Subcutaneous abdominal adipose tissue (tissue), 5 donors: ENCODE measurements around the gene EFS.
"Not testable (repeated sequence)": the region's sequence is repeated elsewhere in the genome, so short reads cannot be mapped to it uniquely, and the experiment has no call there.

Source experiments
- H3K27ac ChIP-seq: one replicate; pipeline ENCODE4 v1.7.0; 2013; ENCODE audit warnings: low read depth, mild to moderate bottlenecking, inconsistent platforms, low read length, moderate library complexity
- H3K27me3 ChIP-seq, 5 donors: one replicate each; pipeline ENCODE4 v1.7.0; 2013; ENCODE audit warnings: low read length in 5 of 5, inconsistent platforms in 1 of 5; ENCODE audit not compliant: control insufficient read depth in 5 of 5, insufficient read depth in 4 of 5
- H3K36me3 ChIP-seq, 5 donors: one replicate each; pipeline ENCODE4 v1.7.0; 2013; ENCODE audit warnings: low read length in 5 of 5; ENCODE audit not compliant: control insufficient read depth in 5 of 5, insufficient read depth in 5 of 5
- H3K4me1 ChIP-seq, 5 donors: one replicate each; pipeline ENCODE4 v1.7.0; 2013; ENCODE audit warnings: low read length in 5 of 5, mild to moderate bottlenecking in 3 of 5, moderate library complexity in 1 of 5; ENCODE audit not compliant: control insufficient read depth in 5 of 5, insufficient read depth in 5 of 5
- H3K4me3 ChIP-seq, 5 donors: one replicate each; pipeline ENCODE4 v1.7.0; 2013; ENCODE audit warnings: low read length in 5 of 5, low read depth in 1 of 5
- H3K9ac ChIP-seq, 5 donors: one replicate each; pipeline ENCODE4 v1.7.0; 2013; ENCODE audit warnings: low read length in 5 of 5, mild to moderate bottlenecking in 4 of 5, moderate library complexity in 3 of 5
- H3K9me3 ChIP-seq, 5 donors: one replicate each; pipeline ENCODE4 v1.7.0; 2013; ENCODE audit warnings: low read length in 5 of 5; ENCODE audit not compliant: control insufficient read depth in 5 of 5
- donor health status: healthy.
- donor health status: healthy.
- donor health status: healthy.
- donor health status: healthy.
- donor health status: healthy.

EFS gene

DNA sequence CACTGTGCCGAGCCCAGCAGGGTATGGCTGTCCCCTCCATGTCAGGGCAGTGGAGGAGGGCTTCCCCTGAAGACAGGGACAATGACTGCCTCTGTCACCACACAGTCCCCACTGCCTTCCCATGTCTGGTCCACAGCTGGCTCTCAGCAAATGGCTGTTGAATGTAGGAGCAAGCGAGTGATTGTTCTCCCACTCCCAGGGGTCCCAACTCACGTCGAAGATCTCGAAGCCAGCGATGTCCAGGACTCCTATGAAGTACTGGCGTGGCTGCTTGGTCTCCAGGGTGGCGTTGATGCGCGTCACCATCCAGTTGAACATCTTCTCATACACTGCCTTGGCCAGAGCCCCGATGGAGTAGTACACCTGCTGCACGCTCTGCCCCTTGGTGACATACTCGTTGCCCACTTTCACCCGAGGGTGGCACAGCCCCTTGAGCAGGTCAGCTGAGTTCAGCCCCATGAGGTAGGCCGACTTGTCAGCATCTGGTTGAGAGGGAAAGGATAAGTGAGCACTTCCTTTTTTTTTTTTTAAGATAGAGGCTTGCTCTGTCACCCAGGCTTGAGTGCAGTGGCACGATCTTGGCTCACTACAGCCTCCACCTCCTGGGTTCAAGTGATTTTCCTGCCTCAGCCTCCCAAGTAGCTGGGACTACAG lies 35.7 kb upstream of the EFS start:
- not testable (repeated sequence) for H3K4me1 ChIP-seq, H3K4me3 ChIP-seq, H3K36me3 ChIP-seq, H3K27ac ChIP-seq, H3K9me3 ChIP-seq, H3K9ac ChIP-seq
- peaks cover 2 to 21% (median 10%) of the 10 kb centered on the region in 5 donors for H3K27me3 ChIP-seq

DNA sequence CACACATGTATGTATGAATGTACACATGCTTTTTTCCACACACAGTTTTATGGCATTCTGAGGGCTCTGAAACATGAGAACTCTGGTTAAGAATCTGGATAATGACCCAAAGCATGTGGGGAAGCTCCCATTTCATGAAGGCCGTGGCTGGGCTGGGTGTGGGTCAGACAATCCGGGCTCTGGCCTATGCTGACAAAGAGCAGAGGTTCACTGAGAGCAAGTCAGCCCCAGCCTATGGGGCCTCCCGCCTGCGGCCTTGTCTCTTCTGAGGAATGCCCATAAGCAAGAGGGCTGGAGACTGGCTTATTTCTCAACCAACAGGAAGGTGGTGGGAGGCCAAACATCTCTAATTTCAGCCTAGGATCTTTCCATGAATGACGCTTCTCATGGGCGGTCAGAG lies 34.6 kb upstream of the EFS start:
- Histone ChIP-seq H3K9ac (no peak overlapping the region), H3K4me1 (no peaks in the 10 kb centered on the region), H3K27ac (no peak overlapping the region), H3K27me3 (peaks cover 2 to 13% (median 4%) of the 10 kb centered on the region in 5 donors), H3K4me3 (no peak overlapping the region), H3K9me3 (no peaks in the 10 kb centered on the region), H3K36me3 (no peaks in the 10 kb centered on the region)

DNA sequence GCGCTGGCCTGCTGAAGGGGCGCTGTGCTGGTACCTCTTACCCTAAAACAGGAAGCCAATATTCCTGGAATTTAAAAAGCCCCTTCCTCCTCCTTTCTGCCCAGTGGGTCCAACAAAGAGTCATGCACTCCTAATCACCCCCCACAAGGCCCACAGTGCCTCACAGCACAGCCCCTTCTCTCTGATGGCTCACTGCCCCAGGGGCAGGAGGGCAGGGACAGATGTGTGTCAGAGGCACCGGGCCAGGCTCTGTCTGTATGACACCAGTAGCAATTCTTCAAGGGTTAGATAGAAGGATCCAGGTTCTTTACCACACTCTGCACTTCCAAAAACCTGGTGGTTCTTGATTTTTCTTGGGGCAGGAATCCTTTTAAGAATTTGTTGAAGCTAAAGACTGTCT lies 34.2 kb upstream of the EFS start:
- Histone ChIP-seq H3K27ac (no peak overlapping the region), H3K36me3 (no peaks in the 10 kb centered on the region), H3K4me1 (no peaks in the 10 kb centered on the region), H3K27me3 (peaks cover 0 to 9% (median 4%) of the 10 kb centered on the region in 5 donors), H3K9ac (no peak overlapping the region), H3K4me3 (no peak overlapping the region), H3K9me3 (no peaks in the 10 kb centered on the region)

DNA sequence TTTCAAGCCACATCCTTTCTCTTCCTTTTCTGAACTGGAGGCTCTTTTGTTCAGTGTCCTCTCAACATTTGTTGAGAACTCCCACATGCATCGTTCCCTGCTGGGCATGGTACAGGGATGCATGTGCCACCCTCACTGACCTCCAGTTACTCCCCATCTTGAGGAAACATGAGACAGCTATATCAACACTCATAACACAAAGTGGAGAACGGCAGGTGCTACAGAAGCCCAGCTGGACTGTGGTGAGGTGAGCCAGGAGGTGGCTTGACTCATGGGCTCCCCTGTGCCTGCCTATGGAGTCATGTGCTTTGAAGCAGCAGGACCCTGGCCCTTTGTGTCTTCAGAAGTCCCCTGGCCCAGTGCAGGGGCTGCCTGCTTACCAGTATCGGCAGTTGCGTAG lies 33.4 kb upstream of the EFS start:
- no peaks in the 10 kb centered on the region for H3K36me3 ChIP-seq
- H3K4me1 ChIP-seq, result no peaks in the 10 kb centered on the region
- H3K9ac ChIP-seq, result no peak overlapping the region
- H3K27me3 ChIP-seq, result peaks cover 0 to 9% (median 4%) of the 10 kb centered on the region in 5 donors
- no peak overlapping the region for H3K27ac ChIP-seq
- no peaks in the 10 kb centered on the region for H3K9me3 ChIP-seq
- H3K4me3 ChIP-seq, result no peak overlapping the region

DNA sequence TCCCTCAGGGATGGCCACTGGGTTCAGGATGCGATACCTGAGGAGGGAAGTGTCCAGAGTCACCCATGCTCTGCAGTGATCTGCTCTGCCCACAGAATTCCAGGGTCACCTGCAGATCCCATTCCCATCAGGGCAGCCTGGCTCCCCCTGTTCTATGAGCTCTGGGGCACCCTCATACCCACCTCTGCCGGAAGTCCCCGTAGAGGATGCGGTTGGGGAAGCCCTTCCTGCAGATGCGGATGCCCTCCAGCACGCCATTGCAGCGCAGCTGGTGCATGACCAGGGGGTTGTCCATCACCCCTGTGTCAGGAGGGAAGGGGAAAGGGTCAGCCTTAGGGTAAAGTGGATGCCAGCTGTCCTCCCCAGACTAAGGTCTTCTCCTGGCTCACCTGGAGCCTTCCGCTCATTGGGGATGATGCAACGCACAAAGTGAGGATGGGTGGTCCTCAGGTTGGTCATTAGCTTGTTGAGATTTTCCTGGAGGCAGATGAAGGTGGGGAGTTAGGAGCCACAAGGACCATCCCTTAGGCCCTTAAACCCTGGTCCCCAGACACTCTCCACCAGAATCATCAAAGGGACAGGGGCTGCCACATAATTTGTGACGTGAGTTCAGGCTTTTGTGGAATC lies 31.9 kb upstream of the EFS start:
- Histone ChIP-seq H3K36me3 (no peaks in the 10 kb centered on the region), H3K9ac (no peak overlapping the region)

DNA sequence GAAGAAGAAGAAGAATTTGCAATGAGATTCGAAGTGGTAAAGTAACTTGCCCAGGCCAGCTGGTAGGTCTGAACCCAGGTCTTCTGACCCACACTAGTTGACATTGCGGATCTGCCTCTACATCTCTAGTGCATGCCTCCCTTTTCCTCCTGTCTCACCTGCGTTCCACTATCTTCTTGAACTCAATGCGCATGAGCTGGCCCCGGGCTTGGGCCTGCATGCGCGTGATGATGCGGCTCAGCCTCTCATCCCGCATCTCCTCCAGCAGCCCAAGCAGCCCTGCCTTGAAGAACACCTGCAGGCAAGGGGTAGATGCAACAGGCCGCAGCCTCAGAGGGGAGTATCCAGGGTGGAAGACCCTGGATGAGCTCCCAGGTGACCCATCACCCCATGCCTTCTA lies 31.2 kb upstream of the EFS start:
- H3K4me1 ChIP-seq, result no peaks in the 10 kb centered on the region
- H3K4me3 ChIP-seq, result no peak overlapping the region
- peaks cover 0 to 4% (median 0%) of the 10 kb centered on the region in 5 donors for H3K27me3 ChIP-seq
- H3K9me3 ChIP-seq, result no peaks in the 10 kb centered on the region
- H3K27ac ChIP-seq, result no peak overlapping the region
- H3K9ac ChIP-seq, result no peak overlapping the region
- H3K36me3 ChIP-seq, result no peaks in the 10 kb centered on the region

More for the DNA sequence above, 31.9 kb upstream of the EFS start:
- no peak overlapping the region for H3K4me3 ChIP-seq
- H3K27me3 ChIP-seq, result peaks cover 0 to 4% (median 1%) of the 10 kb centered on the region in 5 donors
- no peaks in the 10 kb centered on the region for H3K4me1 ChIP-seq
- H3K9me3 ChIP-seq, result no peaks in the 10 kb centered on the region
- no peak overlapping the region for H3K27ac ChIP-seq

DNA sequence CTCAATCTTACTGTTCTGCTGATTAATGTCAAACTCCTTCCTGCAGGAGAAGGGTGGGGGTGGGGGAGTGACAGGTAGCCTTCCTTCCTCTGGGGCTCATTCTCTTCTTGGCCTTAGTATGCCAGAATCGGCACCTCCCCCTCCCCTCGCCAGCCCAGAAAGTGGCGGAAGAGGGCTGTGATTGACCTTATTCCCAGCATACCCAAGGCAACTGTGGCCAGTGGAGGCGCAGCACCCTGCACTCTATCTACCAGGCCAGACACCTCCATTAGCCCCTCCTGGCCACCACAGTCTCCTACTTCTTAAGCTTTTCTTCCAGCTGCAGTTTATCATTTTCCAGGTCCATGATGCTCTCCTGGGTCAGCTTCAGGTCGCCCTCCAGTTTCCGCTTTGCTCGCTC lies 27.6 kb upstream of the EFS start:
- H3K36me3 ChIP-seq, result no peaks in the 10 kb centered on the region
- no peaks in the 10 kb centered on the region for H3K9me3 ChIP-seq
- H3K27me3 ChIP-seq, result peaks cover 0 to 13% (median 5%) of the 10 kb centered on the region in 5 donors
- no peak overlapping the region for H3K9ac ChIP-seq
- no peaks in the 10 kb centered on the region for H3K4me1 ChIP-seq
- no peak overlapping the region for H3K27ac ChIP-seq
- H3K4me3 ChIP-seq, result no peak overlapping the region

DNA sequence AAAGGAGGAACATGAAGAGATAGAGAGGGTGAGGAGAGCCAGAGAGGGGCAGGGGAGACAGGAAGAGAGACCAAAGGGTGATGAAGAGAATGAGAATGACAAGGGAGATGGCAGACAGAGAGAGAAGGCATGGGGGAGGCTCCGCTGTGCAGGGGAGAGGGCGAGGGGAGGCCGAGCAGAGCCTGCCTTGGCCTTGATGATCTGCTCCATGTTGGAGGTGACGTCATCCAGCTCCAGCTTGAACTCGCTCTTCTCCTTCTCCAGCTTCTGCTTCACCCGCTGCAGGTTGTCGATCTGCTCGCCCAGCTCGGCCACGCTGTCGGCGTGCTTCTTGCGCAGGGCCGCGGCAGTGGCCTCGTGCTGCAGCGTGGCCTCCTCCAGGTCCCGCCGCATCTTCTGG lies 24.9 kb upstream of the EFS start:
- H3K27ac ChIP-seq, H3K36me3 ChIP-seq, H3K4me1 ChIP-seq, H3K4me3 ChIP-seq, H3K9ac ChIP-seq, H3K9me3 ChIP-seq: not testable (repeated sequence)
- H3K27me3 ChIP-seq, result peaks cover 0 to 13% (median 5%) of the 10 kb centered on the region in 5 donors

DNA sequence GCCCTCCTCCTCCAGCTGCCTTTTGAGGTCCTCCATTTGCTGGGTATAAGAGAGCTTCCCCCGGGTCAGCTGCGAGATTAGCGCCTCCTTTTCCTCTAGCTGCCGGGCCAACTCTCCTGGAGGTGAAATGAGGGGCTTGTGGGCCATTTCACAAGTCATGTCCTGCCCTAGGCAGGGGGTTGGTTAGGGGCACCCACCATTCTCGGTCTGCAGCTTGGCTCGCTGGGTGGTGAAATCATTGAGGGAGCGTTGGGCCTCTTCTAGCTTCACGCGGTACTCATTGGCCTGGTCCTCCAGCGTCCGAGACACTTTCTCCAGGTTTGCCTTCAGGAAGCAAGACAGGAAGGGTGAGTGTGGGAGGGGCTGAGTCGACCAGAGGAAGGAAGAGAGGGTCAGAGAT lies 24.4 kb upstream of the EFS start:
- Histone ChIP-seq H3K27me3 (peaks cover 0 to 13% (median 5%) of the 10 kb centered on the region in 5 donors), H3K4me3 (no peak overlapping the region), H3K9me3 (no peaks in the 10 kb centered on the region), H3K27ac (no peak overlapping the region), H3K4me1 (no peaks in the 10 kb centered on the region), H3K9ac (no peak overlapping the region), H3K36me3 (no peaks in the 10 kb centered on the region)

DNA sequence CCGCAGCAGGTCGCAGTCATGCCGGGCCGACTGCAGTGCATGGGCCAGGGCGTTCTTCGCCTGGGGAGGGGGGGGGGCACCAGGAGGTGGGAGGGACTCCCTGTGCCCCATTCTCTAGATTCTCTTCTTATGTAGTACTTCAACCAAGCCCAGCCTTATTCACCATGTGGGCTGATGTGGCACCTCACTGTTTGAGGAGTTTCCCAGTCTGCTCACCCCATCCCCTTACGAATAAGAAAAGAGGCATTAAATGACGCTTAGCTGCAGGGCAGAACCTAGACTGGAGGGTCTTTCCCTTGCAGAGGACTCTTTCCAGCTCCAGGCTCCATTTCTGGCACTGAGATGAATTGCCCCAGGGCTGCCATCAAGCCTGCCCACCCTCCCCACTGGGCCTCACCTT lies 24.0 kb upstream of the EFS start:
- no peak overlapping the region for H3K27ac ChIP-seq
- H3K9ac ChIP-seq, result no peak overlapping the region
- H3K4me3 ChIP-seq, result no peak overlapping the region
- H3K9me3 ChIP-seq, result no peaks in the 10 kb centered on the region
- peaks cover 0 to 13% (median 5%) of the 10 kb centered on the region in 5 donors for H3K27me3 ChIP-seq
- H3K4me1 ChIP-seq, result no peaks in the 10 kb centered on the region
- H3K36me3 ChIP-seq, result no peaks in the 10 kb centered on the region
